HG02759 (cell line): ENCODE results near the gene SPCS1.

ENCODE experiments used
- ATAC-seq: cut with Tn5 transposase; IDR thresholded peaks from one replicate; pipeline ENCODE4 v1.9.1; 2021; ENCODE audit warnings: mild to moderate bottlenecking, moderate library complexity; ENCODE audit not compliant: unreplicated experiment

The SPCS1 gene

DNA sequence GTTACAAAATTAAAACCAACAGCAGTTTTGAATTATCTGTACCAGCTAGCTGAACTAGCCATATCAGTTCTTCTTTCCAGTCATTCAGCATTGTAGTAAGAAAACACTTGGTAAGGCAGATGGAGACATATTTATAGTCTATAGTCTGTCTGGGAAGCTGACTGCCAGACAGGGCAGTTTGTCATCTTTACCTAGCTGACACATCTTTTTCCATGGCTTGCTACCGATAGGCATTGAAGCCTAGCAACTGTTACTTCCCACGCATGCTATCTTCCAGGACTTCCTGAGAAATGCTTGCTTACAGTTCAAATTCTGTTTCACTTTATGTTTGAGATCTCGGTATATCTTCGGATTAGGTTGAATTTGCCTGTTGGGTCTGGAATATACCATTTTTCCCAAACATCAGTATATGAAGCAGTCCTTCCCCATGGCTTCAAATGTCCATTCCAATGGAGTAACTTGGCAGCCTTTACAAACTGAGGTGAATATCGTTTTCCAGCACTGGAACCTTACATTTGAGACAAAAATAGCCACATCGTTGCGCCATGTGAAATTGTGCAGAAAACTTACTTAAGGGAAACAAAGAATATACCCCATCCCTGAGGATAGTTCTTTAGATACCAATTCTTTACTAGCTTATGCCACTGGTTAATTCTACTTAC is 11.2 kb upstream of the SPCS1 start:
- no peak for ATAC-seq

DNA sequence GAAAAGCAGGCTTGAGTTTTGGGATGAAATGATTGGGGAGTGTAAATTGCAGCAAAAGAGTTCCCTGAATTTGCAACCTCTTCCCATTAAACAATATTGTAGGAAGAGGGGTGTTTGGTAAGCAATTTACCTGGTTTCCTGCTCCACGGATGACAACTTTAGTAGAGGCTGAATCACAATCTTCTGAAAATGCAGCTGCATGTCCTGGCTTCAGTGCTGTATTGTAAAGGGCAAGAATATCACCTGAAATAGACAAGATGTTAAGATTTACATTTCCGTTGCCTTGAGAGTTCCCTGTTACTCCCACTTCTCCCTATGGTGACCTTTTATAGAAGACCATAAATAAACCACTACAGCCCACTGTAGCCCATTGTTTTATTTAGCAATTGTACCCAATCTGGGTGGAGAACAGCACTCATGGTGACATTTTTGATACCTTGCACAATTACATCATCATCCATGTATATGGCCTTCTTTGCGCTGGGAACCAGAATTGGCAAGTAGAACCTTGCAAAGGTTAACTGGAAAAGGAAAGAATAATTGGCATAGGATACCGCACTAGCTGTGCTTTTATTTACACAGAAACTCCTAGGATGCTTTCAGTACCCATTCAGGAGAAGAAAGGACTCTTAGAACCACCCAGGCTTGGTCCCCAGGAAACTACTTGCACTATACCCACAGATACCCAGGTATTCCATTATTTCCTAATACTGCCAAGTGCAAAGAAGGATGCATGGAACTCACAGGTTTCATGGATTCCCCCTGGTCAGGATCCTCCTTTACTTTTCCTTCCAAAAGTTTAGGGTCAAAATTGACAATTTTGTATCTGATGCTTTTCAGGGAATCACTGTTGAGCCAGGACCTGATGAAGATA is 9.9 kb upstream of the SPCS1 start:
- no peak for ATAC-seq

DNA sequence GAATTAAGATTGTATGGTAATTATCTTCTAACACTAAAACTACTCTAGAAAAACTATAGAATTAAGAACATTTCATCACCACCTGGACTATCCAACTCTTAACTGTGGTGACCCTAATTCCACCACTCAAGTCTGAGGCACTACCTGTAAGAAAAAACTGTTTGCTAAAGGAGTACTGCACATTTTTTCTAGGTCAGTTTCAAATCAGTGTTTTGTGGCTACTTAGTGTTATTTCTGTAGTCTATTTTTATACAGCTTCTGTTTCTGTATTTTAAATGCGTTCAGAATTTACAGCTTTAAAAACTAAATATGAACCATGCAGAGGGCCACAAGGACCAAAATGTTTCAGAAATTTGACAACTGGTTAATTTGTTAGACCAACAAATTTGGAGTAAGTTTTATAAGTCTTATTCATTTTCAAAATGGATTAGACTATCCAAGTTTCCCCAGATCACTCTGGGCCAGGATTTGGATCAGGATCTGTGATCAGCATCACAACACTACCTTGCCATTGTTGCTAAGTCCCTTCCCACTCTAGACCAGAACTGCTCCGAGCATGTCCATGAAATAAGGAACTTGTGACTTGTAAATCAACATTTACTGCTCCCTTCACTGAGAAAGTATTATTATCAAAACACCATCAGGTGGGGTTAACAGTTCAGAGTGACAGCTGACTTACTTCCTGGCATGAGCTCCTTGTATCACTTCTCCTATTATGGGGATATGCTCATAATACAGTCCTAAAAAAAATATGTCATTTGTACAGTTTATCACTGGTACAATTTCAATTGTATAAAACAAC is 8.9 kb upstream of the SPCS1 start:
- ATAC-seq = no peak

DNA sequence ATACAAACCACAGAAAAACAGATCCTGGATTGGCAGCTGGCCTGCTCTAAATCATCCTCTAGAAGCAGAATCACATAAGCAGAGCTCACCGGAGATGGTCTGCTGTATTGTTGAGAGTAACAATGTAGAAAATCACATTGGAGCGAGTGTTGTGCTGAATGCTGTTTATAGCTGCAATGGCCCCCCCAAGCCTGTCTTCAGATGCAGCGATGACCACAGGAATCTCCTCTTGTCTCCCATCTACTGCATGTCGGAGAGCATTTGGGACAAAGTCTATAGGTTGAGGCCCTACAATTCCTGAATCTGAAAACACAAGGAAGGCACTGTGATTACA is 8.3 kb upstream of the SPCS1 start:
- ATAC-seq = no peak

DNA sequence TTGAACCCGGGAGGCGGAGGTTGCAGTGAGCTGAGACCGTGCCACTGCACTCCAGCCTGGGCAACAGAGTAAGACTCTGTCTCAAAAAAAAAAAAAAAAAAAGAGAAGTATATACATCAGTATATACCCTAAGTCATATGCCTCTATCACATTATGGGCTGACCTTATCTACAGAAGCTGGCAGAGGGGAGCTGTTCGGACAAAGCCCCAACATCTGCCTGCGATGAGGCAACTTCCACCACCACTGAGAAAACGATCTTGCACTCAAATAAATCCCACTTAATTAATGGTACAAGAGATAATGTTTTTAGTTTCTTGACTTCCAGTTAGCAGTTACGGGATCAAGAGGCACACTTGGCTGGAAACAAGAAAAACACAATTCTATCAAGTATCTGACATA is 2.6 kb upstream of the SPCS1 start:
- ATAC-seq = no peak

DNA sequence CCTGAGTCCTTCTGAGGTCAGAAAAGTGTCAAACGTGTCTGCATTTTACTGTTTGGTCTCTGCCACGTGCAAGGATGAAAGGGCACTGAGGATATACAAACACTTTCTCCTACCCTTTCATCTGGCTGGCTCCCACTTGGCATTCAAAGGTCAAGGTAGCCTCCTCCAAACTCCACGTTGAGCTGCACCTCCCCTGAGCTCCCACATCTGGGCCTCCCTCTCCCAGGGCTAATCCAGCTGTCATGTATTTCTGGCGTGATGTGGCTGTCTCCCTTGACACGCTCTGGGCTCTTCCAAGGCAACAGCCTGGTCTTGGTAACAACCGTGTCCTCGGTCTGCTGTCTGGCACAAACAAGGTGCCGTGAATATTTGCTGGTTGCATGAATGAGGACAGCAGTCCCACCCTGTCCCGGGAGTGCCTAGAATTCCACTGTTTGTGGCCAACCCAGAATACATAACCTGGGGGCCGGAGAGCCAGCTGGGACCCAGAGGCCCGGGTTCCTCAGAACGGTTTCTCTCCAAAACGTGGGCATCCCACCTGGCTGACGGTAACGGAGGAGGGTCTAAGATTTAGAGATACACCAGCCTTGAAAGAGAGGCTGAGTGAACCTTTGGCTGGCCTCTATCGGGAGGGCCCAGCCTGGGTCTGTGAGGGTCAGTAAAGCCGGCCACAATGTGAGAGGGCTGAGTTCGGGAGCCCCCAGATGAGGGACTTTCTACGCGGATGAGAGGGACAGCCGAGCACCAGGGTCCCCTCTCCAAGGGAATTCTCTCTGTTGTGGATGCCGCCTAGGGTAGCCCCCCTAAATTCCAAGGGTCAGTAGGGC is 1.1 kb upstream of the SPCS1 start:
- peak; percentile 2 for ATAC-seq

DNA sequence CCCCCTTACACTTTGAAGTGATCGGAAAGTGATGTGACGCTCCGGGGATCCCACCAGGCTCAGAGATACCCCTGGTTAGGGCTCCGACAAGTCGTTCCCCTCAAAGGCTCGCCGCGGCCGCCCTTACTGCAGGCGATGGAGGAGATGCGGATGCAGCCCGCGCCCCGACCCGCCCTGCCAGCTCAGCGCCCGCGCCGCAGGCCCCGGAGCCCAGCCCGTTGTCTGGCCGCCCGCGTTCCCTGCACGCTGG is 543 bp upstream of the SPCS1 start:
- ATAC-seq = no peak

DNA sequence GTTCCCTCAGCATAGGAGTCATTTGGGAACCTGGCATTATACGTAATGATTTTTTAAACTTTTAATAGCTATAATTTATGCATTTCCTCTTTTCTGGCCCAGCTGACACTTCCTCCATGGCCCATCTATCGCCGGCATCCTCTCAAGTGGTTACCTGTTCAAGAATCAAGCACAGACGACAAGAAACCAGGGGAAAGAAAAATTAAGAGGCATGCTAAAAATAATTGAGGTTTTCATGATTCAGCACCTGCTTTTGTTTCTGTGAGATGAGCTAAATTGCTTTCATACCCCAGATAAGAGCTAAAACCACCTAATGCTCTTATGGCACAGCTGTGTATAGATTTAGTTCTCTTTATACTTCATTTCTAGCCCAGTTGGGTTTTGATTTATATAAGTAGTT is 1.7 kb downstream of the SPCS1 start:
- no peak for ATAC-seq

DNA sequence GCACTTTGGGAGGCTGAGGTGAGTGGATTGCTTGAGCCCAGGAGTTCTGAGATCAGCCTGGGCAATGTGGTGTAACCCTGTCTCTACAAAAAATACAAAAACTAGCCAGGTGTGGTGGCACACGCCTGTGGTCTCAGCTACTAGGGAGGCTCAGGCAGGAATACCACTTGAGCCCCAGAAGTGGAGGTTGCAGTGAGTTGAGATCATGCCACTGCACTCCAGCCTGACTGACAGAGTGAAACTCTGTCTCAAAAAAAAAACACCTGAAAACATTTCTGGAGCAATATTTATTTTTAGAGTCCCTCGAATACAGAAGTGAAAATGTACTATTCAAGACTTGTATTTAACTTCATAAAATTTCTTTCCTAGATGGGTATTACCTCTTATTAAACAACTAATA is 4.6 kb downstream of the SPCS1 start:
- no peak for ATAC-seq

DNA sequence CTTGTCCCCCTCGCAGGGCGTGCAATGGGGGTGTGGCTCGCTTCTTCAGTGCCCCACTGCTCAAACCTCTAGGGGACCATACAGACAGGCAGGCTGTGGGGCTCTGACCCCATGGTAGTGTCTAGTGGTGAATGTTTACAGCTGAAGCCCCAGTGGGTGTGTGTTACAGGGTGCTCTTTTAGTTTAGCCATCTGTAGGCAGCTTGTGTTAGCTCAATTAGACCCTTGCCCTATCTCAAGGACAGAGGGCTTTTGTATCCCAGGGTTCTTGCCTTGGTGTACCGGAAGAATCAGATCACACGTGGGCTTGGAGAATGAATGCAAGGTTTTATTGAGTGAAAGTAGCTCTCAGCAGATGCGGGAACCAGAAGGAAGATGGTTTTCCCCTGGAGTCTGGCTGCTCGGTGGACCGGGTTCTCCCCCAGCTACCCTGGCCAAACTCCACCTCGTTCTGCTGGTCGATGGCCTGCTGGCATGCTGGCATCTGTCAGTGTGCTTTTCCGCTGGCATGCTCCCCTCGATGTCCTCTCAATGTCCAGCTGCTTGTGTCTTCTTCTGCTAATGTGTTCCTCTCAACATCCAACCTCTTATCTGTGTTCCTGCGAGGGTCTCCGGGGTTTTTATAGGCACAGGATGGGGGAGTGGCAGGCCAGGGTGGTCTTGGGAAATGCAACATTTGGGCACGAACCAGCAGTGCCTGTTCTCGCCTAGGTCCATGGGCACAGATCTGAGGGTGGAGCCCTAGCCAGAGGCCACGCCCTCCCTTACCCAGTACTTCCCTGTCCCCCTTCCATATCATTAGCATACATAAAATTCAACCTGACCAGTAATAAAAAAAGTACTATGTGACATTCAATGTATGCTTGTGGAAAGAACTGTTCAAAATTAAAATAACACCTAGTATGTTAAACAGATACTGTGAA is 6.6 kb downstream of the SPCS1 start:
- ATAC-seq = no peak

DNA sequence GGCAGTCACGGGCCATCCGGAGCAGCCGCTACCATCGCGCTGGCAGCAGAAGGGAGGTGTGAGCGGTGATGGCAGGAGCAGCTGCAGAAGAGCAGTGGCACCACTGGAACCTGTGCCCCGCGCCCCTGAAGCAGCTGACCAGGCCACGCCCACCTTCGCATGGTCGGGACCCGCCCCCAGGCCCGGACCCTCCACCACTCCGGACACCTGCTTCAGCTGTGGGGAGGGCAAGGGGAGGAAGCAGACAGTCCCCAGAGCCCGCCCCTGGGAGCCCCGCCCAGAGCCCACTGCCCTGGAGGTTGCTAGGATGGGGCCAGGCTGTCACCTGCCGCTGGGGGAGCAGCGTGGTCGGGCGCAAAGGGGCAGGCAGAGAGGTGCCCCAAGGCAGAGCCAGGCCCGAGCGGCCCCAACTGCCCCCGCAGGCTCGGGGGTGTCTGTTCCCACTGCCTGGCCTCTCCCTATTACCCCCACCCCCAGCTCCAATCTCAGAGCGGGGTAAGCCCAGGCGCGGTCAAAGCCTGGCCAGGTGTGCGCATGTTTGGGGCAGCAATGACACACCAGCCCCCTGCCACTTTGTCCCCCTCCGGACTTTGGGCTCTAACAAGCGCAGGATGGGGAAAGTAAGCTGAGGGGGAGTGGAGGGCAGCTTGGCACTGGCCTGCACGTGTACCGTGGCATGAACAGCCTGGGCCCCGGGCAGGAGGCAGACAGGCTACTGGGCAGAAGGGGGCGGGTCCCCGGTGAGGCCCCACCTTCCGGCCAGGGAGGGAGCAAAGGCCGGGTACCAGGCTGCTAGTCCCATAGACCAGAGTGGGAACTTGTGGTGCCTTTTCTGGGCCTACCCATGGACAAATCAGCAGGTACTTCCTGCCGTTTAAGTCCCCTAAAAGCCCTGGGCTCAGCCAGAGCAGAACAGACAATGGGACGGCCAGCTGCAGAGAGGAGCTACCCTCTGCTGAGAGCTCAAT is 8.7 kb downstream of the SPCS1 start:
- ATAC-seq = no peak

DNA sequence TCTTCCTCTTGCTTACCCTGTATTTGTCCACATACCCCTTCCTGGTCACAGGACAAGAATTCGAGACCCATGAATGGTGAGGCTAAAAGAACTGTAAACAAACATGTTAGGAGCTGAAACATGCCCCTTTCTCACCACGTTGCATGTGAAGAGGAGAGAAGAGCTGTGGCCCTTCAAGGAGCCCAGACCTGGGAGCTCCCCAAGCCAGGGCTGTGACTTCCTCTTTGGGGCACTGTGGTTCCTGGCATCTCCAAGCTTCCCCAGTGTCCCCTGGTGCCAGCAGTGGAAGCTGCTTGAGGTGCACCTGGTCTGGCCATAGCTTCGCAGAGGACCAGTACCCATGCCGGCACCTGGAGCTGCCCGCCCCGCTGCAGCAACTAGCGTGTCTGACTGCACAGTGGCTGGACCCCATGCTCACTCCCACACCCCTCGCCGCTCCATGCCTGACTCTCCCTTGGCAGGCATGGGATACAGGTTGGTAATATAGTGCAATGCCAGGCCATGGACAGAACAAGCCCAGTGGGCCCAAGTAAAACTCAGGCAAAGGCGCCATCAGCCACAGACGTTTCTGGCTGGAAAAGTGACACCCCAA is 9.9 kb downstream of the SPCS1 start:
- no peak for ATAC-seq

DNA sequence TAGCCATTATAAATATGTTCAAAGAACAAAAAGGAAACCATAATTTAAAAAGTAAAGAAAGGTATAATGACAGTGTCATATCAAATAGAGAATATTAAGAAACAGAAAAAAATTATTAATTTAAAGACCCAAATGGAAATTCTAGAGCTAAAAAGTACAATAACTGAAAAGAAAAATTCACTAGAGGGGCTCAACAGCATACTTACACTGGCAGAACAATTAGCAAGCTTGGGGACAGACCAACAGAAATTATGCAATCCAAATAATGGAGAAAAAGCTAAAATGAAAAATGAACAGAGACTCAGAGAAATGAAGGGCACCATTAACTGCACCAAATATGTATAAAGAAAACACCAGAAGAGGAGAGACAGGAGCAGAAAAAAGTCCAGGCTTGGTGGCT is 13.7 kb downstream of the SPCS1 start:
- ATAC-seq = no peak

DNA sequence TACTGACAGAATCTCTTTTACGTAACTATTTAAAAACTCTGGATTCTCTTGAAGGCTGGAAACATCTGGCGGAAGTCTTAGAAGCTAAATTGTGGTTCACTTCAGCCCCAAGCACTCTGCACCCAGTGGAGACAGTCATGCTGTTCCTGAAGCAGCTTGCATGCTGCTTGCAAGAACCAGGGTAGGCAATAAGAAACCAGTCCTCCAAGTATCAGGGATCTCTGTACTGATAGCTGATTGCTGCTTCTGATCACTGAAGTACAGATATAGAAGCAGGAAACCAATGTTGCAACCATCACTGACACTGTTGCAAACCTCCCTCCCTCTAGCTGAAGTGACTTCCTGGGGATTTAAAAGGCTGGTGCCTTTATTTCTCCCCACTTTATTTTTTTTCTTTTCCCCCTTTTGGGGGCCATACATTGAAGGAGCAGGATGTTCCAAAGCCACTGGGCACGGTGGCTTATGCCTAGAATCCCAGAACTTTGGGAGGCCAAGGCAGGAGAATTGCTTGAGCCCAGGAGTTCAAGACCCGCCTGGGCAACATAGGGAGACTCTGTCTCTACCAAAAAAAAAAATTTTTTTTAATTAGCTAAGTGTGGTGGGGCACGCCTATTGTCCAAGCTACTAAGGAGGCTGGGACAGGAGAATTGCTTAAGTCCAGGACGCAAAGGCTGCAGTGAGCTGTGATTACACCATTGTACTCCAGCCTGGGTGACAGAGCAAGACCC is 15.3 kb downstream of the SPCS1 start:
- ATAC-seq = peak; percentile 64

DNA sequence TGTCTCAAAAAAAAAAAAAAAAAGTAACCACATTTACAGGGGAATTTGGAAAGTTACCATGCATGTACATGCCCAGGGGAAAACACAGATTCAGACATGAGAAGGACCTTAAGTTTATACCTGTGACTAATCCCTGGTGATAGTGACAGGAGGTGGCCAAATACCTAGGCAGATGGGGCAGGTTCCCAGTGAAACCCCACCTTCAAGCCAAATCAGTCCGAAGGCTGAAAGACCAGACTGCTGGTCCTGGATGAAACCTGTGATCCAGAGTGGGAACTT is 15.8 kb downstream of the SPCS1 start:
- ATAC-seq = no peak

DNA sequence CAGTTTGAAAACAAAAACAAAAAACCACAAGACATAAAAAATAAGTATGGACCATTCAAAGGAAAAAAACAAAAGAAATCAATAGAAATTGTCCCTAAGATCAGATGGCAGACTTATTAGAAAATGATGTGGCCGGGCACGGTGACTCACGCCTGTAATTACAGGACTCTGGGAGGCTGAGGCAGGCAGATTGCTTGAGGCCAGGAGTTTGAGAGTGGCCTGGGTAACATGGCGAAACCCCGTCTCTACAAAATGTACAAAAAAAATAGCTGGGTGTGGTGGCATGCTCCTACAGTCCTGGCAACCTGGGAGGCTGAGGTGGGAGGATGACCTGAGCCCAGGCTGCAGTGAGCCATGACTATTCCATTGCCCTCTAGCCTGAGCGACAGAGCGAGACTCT is 16.6 kb downstream of the SPCS1 start:
- ATAC-seq = no peak

DNA sequence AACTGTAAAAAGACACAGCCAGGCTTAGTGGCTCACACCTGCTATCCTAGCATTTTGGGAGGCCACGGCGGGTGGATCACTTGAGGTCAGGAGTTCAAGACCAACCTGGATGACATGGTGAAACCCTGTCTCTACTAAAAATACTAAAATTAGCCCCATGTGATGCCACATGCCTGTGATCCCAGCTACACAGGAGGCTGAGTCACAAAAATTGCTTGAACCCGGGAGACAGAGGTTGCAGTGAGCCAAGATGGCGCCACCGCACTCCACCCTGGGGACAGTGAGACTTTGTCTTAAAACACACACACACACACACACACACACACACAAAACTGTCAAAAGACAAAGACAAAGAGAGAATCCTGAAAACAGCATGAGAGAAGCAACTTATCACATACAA is 18.0 kb downstream of the SPCS1 start:
- no peak for ATAC-seq

DNA sequence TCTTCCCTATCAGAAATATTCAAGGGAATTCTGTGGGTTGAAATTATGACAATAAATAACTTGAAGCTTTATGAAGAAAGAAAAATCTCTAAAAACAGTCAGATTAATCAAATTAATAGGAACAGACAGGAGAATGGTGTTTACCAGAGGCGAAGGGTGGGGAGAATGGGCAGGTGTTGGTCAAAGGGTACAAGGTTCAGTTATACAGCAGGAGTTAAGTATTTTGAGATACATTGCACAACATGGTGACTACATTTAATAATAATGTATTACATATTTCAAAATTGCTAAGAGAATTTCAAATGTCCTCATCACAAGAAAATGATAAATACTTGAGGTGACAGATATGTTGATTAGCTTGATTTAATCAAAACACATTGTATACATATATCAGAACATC is 18.6 kb downstream of the SPCS1 start:
- no peak for ATAC-seq
